ENCODE data around the gene GAREM1.

GAREM1 gene

DNA sequence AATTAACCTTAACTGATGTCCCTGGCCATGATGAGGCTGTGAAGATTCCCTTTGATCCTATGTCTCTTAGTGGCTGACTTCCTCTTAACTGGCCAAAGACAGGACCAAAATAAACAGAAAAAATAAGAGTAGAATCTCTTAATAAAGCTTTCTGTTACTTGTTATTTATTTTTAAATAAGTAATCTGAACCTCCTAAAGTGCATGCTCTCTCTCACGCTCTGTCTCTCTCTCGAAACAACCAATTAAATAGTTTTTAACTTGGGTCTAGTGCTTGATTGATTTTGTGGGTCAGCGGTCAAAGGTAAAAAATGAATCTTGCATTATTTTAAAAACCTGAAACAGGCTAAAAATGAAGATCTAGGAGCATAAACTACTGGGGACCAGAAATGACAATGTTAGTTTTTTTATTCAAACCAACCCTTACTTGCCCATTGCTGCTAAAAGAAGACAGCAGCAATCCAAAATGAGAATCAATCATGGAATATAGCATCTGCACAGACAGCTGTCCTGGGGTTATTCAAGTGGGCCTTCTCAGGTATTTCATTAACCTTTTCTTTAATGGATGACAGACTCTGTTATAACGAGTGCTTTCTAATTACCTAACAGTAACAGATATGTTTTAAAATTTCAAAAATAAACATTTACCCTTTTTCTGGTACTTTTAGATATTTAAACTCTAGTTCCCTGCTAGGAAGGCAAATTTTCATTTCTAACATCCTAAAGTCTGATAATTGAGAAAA, 11.2 kb downstream of the GAREM1 start:
- no peak for DNase-seq (ENCODE audit: low read depth in 3 of 3)

- DNase-seq (ENCODE audit: low read depth in 3 of 3): no peak
These were observed 15.3 kb downstream of the GAREM1 start for GRCh38 chr18:32455361-32455760.

GRCh38 chr18:32454593-32454992, 16.1 kb downstream of the GAREM1 start:
- DNase-seq (ENCODE audit: low read depth in 3 of 3): no peak

DNA sequence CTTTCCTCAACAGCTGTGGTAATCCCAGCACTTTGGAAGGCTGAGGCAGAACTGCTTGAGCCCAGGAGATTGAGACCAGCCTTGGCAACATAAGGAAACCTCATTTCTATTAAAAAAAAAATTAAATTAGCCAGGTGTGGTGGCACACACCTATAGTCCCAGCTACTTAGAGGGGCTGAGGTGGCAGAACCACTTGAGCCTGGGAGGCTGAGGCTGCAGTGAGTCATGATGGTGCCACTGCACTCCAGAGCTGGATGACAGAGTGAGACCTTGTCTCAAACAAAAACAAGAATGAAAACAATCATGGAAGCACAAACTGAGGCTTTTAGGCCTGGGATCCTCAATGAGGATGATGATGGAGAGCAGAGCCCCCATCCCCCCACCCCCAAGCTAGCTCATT, 19.8 kb downstream of the GAREM1 start:
- DNase-seq (ENCODE audit: low read depth in 3 of 3): no peak

- DNase-seq (ENCODE audit: low read depth in 3 of 3): no peak
These were observed 20.5 kb downstream of the GAREM1 start for GRCh38 chr18:32450026-32450691.

DNA sequence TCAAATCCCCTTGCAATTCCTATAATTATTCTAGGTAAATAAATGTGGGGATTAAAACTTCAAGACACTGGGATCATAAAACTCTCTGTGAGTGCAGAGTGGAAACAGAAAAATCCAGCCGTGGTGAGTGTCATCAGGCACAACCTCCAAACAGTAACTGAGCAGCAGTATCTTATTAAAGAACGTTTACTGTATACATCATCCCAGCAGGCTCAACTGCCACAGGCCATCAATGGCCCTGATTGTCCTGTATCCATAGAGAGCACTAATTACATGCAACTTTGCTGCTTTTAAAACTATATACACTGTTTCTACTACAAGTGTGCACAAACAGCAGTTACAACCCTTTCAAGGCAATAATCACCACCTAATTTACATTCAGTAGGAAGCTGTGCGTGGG, 23.9 kb downstream of the GAREM1 start:
- no peak for DNase-seq (ENCODE audit: low read depth in 3 of 3)

DNA sequence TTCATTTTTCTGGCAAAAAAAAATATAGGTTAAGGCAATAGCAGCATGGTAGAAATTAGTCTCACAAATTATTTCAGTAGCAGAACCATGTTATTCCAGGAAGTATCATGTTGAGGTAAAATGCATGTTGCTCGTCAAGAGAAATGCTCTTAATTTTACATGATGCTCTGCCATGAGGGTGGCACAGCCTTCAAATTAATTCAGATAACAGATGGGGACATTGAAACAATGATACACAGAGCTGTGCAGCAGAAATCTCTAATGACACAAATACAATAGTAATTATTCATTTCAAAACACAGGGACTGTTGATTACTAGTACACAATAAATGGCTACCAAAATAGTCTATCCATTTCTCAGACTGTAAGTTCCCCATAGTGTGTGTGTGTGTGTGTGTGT, 24.8 kb downstream of the GAREM1 start:
- no peak for DNase-seq (ENCODE audit: low read depth in 3 of 3)

DNA sequence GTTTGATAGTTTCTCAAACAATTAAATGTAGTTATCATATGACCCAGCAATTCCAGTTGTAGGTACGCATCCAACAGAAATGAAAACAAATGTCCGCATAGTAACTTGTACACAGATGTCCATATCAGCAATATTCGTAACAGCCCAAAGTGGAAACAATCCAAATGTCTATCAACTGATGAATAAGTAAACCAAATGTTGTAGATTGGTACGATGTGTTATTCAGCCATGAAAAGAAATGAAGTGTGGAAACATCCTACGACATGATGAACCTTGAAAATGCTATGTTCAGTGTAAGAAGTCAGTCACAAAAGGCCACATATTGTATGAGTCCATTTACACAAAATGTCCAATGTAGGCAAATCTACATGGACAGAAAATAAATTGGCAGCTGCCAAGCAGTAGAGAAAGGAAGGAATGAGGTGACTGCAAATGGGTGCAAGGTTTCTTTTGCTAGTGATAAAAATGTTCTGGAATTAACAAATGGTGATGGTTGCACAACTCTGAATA, 26.9 kb downstream of the GAREM1 start:
- no peak for DNase-seq (ENCODE audit: low read depth in 3 of 3)

DNA sequence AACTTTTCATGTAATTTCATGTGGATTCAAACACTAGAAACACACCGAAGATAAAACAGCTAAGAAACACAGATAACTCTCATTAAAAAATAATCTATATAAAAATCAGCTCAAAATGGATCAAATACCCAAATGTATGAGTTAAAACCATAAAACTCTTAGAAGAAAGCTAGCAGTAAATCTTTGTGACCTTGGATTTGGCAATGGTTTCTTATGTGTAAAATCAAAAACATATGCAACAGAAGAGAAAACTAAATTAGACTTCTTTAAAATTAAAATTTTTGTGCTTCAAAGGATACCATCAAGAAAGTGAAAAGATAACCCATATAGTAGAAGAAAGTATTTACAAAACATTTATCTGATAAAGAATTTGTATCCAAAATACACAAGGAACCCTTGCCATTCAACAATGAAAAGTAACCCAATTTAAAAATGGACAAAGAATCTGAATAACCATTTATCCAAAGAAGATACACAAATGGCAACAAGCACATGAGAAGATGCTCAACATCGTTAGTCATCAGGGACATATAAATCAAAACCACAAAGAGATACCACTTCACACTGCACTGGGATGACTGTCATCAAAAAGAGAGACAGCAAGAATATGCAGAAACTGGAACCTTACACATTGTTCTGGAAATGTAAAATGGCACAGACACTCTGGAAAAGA, 27.5 kb downstream of the GAREM1 start:
- DNase-seq (ENCODE audit: low read depth in 3 of 3): no peak

DNA sequence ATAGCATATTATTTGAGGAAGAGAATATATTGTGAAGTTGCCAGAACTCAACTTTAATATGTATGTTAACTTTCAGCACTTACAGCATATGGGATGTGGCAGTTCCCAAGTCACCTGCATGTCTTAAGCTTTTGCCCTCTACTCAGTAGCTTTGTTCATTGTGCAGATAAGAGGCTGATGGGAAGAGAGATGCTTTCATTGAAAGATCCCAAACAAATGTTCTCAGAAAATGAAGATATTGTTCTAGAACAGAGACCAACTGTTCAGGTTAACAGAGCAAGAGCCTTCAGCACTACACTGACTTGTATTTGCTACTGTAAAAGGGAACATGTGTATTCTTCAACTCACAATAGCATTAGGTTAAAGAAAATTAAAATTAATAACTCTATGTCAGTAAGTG, 28.1 kb downstream of the GAREM1 start:
- no peak for DNase-seq (ENCODE audit: low read depth in 3 of 3)

DNA sequence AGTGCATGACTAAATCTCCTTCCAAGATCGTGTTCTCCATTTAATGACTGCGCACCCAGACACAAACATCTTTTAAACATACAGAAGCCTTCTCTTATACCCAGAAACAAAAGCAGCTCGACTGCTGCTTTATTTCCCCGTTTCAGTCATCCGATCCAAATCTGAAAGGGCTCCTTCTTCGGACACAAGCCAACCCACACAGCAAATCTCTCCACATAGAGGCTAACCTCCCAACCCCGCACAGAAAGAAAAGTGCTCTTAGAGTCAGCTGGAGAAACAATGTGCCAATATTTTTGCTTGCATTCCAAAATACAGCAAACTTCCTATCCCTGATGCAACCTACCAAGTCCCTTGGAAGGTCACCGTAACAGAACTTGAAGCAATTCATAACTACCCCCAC, 29.1 kb downstream of the GAREM1 start:
- DNase-seq (ENCODE audit: low read depth in 3 of 3): no peak

DNA sequence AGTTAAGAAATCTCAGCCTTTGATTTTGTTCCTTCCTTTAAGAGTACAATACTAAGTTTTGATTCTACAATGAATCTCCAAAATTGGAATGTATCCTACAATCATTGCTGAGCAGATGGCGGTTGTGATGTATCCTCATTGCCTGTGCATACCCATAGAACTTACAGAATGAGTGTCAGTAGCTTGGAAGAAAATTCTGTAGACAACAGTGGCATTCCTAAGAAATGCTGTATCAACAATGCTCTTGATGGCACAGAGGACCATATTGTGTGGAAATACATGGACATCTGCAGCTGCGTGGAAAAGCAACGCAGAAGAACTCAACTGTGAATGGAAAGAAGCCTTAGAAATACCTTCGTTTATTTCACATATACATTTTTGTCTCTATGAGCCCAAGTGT, 30.2 kb downstream of the GAREM1 start:
- no peak for DNase-seq (ENCODE audit: low read depth in 3 of 3)

- DNase-seq (ENCODE audit: low read depth in 3 of 3): no peak
These were observed 30.9 kb downstream of the GAREM1 start for GRCh38 chr18:32439802-32440201.

- DNase-seq (ENCODE audit: low read depth in 3 of 3): no peak
These were observed 31.4 kb downstream of the GAREM1 start for GRCh38 chr18:32439241-32439640.

- no peak for DNase-seq (ENCODE audit: low read depth in 3 of 3)
These were observed 32.5 kb downstream of the GAREM1 start for GRCh38 chr18:32438173-32438572.

- DNase-seq (ENCODE audit: low read depth in 3 of 3): no peak
These were observed 33.4 kb downstream of the GAREM1 start for GRCh38 chr18:32437100-32437834.

- no peak for DNase-seq (ENCODE audit: low read depth in 3 of 3)
These were observed 34.8 kb downstream of the GAREM1 start for GRCh38 chr18:32435631-32436500.

DNA sequence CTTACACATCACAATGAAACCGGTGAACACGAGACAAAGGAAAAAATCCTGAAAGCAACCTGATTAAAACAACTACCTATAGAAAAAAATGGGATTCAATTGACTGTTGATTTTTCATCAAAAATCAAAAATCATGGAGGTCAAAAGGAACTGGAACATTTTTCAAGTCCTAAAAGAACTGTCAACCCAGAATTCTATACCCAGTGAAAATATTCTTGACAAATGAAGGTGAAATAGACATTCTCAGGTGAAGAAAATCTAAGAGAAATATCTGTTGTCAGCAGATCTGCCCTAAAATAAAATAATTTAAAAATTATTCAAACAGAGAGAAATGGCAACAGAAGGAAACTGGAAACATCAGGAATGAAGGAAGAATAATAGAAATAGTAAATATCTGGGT, 38.9 kb downstream of the GAREM1 start:
- DNase-seq (ENCODE audit: low read depth in 3 of 3): no peak

GRCh38 chr18:32429402-32429801, 41.3 kb downstream of the GAREM1 start:
- no peak for DNase-seq (ENCODE audit: low read depth in 3 of 3)

DNA sequence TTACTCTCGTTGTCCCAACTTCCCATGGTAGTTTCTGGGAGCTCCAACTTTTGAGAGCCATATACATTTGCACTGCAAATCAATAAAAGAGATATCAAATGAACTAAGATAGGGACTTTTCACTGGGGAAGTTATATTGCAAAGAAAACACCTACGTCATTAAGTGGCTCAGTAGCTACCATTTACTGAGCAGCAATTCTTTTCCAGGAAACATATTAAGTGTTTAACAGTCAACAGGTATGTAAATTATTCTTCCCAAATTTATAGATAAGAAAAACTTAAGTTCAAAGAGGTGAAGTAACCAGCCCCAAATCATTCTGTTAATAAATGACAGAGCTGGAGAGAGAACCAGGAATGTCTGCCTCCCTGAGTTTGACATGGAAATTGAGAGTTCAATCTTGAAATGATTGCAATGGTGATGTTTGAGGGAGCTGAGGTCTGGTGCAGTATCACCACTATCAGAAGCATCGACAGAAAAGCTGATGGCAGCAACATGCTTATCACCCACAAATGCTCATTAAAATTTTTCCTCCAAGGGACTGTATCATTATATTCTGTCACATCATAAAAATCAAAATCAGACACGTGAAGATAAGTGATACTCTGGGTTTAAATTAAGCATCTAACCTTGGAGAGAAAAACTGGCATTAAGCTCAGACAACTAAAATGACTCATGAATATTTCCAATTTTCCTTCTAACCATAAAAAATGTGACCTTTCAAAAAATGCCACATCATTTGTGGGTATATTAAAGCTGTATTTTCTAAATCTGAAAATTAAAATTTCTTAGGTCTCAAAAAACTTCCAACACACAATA, 43.4 kb downstream of the GAREM1 start:
- DNase-seq (ENCODE audit: low read depth in 3 of 3): no peak

Measured in stimulated activated CD4-positive, alpha-beta T cell treated with anti-CD3 and anti-CD28 coated beads, TNF-alpha, amount 100 ng/mL, for 48 hours (primary cell).